Caco-2 (cell line): Measurements from ENCODE around the gene ABCA4. TPM values are rescaled to one million over a fixed set of nuclear protein-coding genes. Genes with fewer than 3 reads are reported as not detected.
A peak's percentile ranks its signal among the peaks of the same experiment; 100 is the strongest.

ENCODE experiments used
- BruUV-seq: library from RNA; stranded (reverse); fragments of 400-500 nt; replicated peaks from 2 replicates; lab custom pipeline; 2021; lab: Mats Ljungman, UMichigan
- CTCF ChIA-PET: fragments of 300-600 bp; sonication (Branson Sonifier 250); formaldehyde crosslinking; loops from one replicate; lab custom pipeline; 2022; ENCODE audit warnings: antibody characterized with exemption; lab: Charles Lee
- POLR2A ChIA-PET: fragments of 300-600 bp; sonication (Branson Sonifier 250); formaldehyde crosslinking; loops from one replicate; lab custom pipeline; 2022; ENCODE audit warnings: antibody characterized with exemption; lab: Charles Lee
- DNase-seq, 2 experiments: peaks; one replicate each; pipeline versions ENCODE4 v3.0.0 to v3.0.0-alpha.2; 2020 to 2022
- H3K27me3 ChIP-seq: replicated peaks from 2 replicates; pipeline ENCODE4 v1.6.0; 2011; ENCODE audit warnings: low read length; ENCODE audit not compliant: control insufficient read depth, insufficient read depth
- H3K36me3 ChIP-seq: 2 replicates; pipeline ENCODE4 v1.5.1; 2011; ENCODE audit warnings: low read length; ENCODE audit not compliant: control insufficient read depth, insufficient read depth
- H3K4me1 ChIP-seq: fragments of 250-450 bp; sonication (Bioruptor Pico); 2 replicates; pipeline ENCODE4 v1.5.1; 2020; ENCODE audit warnings: mild to moderate bottlenecking
- H3K4me3 ChIP-seq: 2 replicates; pipeline ENCODE4 v1.5.1; 2011; ENCODE audit warnings: low read depth, mild to moderate bottlenecking, control low read depth, low read length
- H3K9me3 ChIP-seq: fragments of 250-450 bp; sonication (Bioruptor Pico); 2 replicates; pipeline ENCODE4 v1.5.1; 2020; ENCODE audit warnings: mild to moderate bottlenecking, moderate library complexity
- H3K27ac Mint-ChIP-seq: one replicate; pipeline ENCODE4 v1.8.0; 2022; ENCODE audit warnings: mixed read lengths; ENCODE audit not compliant: unreplicated experiment
- H3K27me3 Mint-ChIP-seq: one replicate; pipeline ENCODE4 v1.8.0; 2022; ENCODE audit warnings: mixed read lengths; ENCODE audit not compliant: insufficient read depth, unreplicated experiment
- H3K36me3 Mint-ChIP-seq: one replicate; pipeline ENCODE4 v1.8.0; 2022; ENCODE audit warnings: mild to moderate bottlenecking, mixed read lengths; ENCODE audit not compliant: insufficient read depth, unreplicated experiment
- H3K4me1 Mint-ChIP-seq: one replicate; pipeline ENCODE4 v1.8.0; 2022; ENCODE audit warnings: low read depth, mixed read lengths; ENCODE audit not compliant: unreplicated experiment
- H3K4me3 Mint-ChIP-seq: one replicate; pipeline ENCODE4 v1.8.0; 2022; ENCODE audit warnings: mild to moderate bottlenecking, moderate library complexity, mixed read lengths; ENCODE audit not compliant: unreplicated experiment
- H3K9me3 Mint-ChIP-seq: one replicate; pipeline ENCODE4 v1.8.0; 2022; ENCODE audit warnings: mixed read lengths; ENCODE audit not compliant: unreplicated experiment
- intact Hi-C: fragments of 100-400 bp; cut with micrococcal nuclease; formaldehyde crosslinking; loops from one replicate; pipeline ENCODE4 v1.10.0; 2022; ENCODE audit not compliant: unreplicated experiment
- total RNA-seq: library from RNA; stranded (reverse); gene quantifications from 2 replicates; pipeline ENCODE4 v1.2.3, GENCODE V29; 2022
- TF ChIP-seq, protein P1 (sequence below), 2 experiments: fragments of 200-600 bp in 1 of 2; IDR thresholded peaks; 1 replicate in 1 of 2; 2 replicates in 1 of 2; pipeline versions ENCODE4 v1.5.1 to v1.8.0; 2011 to 2022; ENCODE audit warnings: antibody characterized with exemption in 1 of 2, control low read depth in 1 of 2, inconsistent platforms in 1 of 2, low read depth in 1 of 2, low read length in 1 of 2, mild to moderate bottlenecking in 1 of 2, moderate library complexity in 1 of 2; ENCODE audit not compliant: insufficient read depth in 1 of 2, severe bottlenecking in 1 of 2, unreplicated experiment in 1 of 2

The ABCA4 gene
- total RNA-seq, 1 experiment from 2014 or later: 1.8 TPM

DNA sequence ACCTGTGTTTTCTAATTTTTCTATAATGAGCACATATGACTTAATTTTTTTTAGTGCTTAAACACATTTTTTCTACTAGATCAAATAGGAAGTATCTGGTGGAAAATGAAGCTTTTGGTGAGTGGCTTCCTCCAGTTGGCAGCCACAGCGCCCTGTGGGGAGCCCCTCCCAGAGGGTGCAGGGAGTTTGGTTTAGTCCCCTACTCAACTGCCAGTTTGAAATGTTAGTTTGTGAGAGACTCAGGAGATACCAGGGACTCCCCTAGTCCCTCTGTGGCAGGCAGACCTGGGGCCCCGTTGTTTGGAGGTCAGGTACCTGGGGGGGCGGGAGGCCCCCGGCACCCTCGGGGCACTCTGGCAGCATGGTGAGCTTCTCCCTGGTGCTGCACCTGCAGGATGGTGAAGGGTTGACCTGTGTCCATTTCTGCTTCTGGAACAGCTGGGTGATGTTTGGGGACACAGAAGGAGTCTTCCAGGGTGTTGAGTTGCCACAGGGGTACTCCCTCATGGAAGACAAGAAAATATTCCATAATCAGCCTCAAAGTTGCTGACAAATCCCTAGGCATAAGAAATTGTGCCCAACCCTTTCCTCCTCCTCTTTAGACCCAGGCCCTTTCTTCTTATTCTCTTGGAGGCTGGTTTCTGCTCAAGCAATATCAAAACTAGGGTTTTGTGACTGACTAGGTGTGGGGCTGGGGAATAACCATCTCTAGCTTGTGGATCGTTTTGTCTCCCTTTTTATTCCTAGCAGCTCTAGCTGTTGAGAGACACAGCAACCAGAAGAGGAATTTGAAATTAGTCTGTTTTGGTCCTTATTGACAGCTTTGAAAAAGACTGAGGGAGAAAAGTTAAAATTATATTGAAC lies 91.6 kb downstream of the ABCA4 start:
- Histone ChIP-seq H3K9me3 (no peaks in the 10 kb centered on the region), H3K4me1 (peaks cover 25% of the 10 kb centered on the region), H3K27me3 (no peaks in the 10 kb centered on the region), H3K4me3 (no peak overlapping the region), H3K36me3 (no peaks in the 10 kb centered on the region)
- Mint-ChIP-seq H3K4me3 (no peak overlapping the region), H3K9me3 (no peaks in the 10 kb centered on the region), H3K27me3 (no peaks in the 10 kb centered on the region), H3K36me3 (no peaks in the 10 kb centered on the region), H3K27ac (no peak overlapping the region), H3K4me1 (peaks cover 31% of the 10 kb centered on the region)
- intact Hi-C loops: loop anchor here (5.0 kb wide), 1 partner anchor 433 kb away; no protein-coding TSS in a partner anchor
- no TSS peak for BruUV-seq
- no peak for DNase-seq
- TF ChIP-seq, protein P1, sequence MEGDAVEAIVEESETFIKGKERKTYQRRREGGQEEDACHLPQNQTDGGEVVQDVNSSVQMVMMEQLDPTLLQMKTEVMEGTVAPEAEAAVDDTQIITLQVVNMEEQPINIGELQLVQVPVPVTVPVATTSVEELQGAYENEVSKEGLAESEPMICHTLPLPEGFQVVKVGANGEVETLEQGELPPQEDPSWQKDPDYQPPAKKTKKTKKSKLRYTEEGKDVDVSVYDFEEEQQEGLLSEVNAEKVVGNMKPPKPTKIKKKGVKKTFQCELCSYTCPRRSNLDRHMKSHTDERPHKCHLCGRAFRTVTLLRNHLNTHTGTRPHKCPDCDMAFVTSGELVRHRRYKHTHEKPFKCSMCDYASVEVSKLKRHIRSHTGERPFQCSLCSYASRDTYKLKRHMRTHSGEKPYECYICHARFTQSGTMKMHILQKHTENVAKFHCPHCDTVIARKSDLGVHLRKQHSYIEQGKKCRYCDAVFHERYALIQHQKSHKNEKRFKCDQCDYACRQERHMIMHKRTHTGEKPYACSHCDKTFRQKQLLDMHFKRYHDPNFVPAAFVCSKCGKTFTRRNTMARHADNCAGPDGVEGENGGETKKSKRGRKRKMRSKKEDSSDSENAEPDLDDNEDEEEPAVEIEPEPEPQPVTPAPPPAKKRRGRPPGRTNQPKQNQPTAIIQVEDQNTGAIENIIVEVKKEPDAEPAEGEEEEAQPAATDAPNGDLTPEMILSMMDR (IDR thresholded peaks at IDR 0.05; ENCODE audit: insufficient read depth in 1 of 2, low read depth in 1 of 2, low read length in 1 of 2, severe bottlenecking in 1 of 2, unreplicated experiment in 1 of 2): no peak
- CTCF ChIA-PET: no interaction called here
- POLR2A ChIA-PET: no interaction called here

GRCh38 chr1:94027721-94028515 lies 93.0 kb downstream of the ABCA4 start:
- ChIA-PET CTCF (interaction anchor here (0.6 to 4.0 kb wide), 4 partner anchors 12 to 307 kb away, joined by 3 to 36 read pairs (median 4); no protein-coding TSS in a partner anchor), POLR2A (no interaction called here)
- H3K36me3 ChIP-seq: no peaks in the 10 kb centered on the region
- Mint-ChIP-seq H3K27ac (peak overlapping the region; percentile 45), H3K27me3 (no peaks in the 10 kb centered on the region), H3K36me3 (no peaks in the 10 kb centered on the region), H3K4me1 (peaks cover 22% of the 10 kb centered on the region), H3K9me3 (no peaks in the 10 kb centered on the region), H3K4me3 (no peak overlapping the region)
- no peaks in the 10 kb centered on the region for H3K9me3 ChIP-seq
- no peak overlapping the region for H3K4me3 ChIP-seq
- peaks cover 20% of the 10 kb centered on the region for H3K4me1 ChIP-seq
- TF ChIP-seq, protein P1 (IDR thresholded peaks at IDR 0.05; ENCODE audit: insufficient read depth in 1 of 2, low read depth in 1 of 2, low read length in 1 of 2, severe bottlenecking in 1 of 2, unreplicated experiment in 1 of 2): no peak
- peak; percentile 50 to 69 for DNase-seq
- intact Hi-C loops: loop anchor here (5.0 kb wide), 1 partner anchor 434 kb away; no protein-coding TSS in a partner anchor
- BruUV-seq: no TSS peak
- no peaks in the 10 kb centered on the region for H3K27me3 ChIP-seq
